SK-N-MC (cell line): Measurements from ENCODE around the gene CNOT1.
A peak's percentile ranks its signal among the peaks of the same experiment; 100 is the strongest.

ENCODE experiments used
- EZH2 ChIP-seq: fragments of 200-600 bp; sonication (generic); IDR thresholded peaks from one replicate; pipeline ENCODE4 v1.6.1; 2017; ENCODE audit warnings: antibody characterized with exemption
- POLR2AphosphoS5 ChIP-seq: IDR thresholded peaks from 2 replicates; pipeline ENCODE4 v1.6.1; 2012; ENCODE audit warnings: mild to moderate bottlenecking, low read depth, low read length, borderline replicate concordance

DNA sequence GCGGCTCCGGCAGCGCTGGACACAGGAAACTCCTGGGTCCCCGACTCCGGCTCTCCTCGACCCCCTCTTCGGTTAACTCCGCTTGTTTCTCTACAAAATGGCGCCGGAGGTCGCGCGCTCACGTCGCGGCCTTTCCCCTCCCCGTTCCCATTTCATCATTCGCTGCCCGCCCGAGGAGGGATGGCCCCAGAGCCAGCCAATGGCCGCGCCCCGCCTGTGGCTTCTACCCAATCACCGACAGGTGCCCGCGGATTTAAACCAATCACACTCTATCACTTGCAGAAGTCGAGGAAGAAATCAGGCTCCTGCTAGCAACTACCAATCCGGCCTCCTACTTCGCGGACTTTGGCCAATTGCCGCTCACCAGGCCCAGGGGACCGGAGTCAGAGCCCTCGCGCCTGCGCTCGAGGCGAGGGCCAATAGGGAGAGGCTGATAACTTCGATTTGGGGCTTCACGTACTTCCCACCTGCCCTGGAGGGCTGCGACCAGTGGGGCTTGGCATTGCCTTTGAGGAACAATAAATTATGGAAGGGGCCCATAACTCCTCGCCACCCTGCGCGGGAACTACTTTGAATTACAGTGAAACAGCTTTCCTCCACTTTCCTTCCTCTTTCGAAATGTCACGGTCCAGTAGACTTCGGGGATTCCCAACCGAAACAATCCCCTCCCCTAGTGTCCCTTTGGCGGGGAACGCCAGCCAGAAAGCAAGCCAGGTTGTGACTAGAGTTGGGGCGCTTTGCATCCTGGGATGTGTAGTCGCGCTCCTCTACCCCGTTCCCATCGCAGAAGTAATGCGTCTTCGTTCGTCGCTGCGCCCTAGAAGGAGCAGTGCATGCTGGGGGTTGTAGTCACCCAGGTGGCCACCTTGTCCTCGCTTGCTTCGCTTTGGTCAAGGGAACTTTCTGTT is at the start of gene CNOT1:
- TF ChIP-seq EZH2 (no peak), POLR2AphosphoS5 (peak; percentile 83)
